SU-DHL-6 (cell line): ENCODE results near the gene USP12.
"Not testable (repeated sequence)": the region's sequence is repeated elsewhere in the genome, so short reads cannot be mapped to it uniquely, and the experiment has no call there.

Source experiments
- H2AFZ ChIP-seq: fragments of 200-600 bp; sonication (generic); 2 replicates; pipeline ENCODE4 v1.6.1; 2014; ENCODE audit warnings: low read depth, mild to moderate bottlenecking, moderate library complexity, mixed read lengths, antibody characterized with exemption, low read length; ENCODE audit not compliant: severe bottlenecking
- H3F3A ChIP-seq: fragments of 200-600 bp; shearing (Covaris generic); 2 replicates; pipeline ENCODE4 v1.6.0; 2016; ENCODE audit warnings: antibody characterized with exemption, mild to moderate bottlenecking; ENCODE audit not compliant: insufficient read depth
- H3K27ac ChIP-seq: fragments of 200-600 bp; sonication (generic); 2 replicates; pipeline ENCODE4 v1.5.1; 2016; ENCODE audit warnings: low read depth, mild to moderate bottlenecking, low read length, moderate library complexity, mixed read lengths
- H3K27me3 ChIP-seq: fragments of 200-600 bp; sonication (generic), shearing (Covaris generic); 2 replicates; pipeline ENCODE4 v1.6.0; 2014; ENCODE audit warnings: mild to moderate bottlenecking, low read length
- H3K36me3 ChIP-seq: fragments of 200-600 bp; sonication (generic); 2 replicates; pipeline ENCODE4 v1.6.1; 2014; ENCODE audit warnings: mild to moderate bottlenecking, low read length, mixed read lengths
- H3K4me2 ChIP-seq: fragments of 300-600, 200-600 bp; shearing (Covaris generic), sonication (generic); 2 replicates; pipeline ENCODE4 v1.6.0; 2014; ENCODE audit warnings: low read length, low read depth, mild to moderate bottlenecking; ENCODE audit not compliant: poor library complexity, severe bottlenecking
- H3K4me3 ChIP-seq: fragments of 200-600 bp; sonication (generic); 2 replicates; pipeline ENCODE4 v1.5.1; 2014; ENCODE audit warnings: antibody characterized with exemption, low read length, mild to moderate bottlenecking, mixed read lengths; ENCODE audit not compliant: insufficient read depth, poor library complexity, severe bottlenecking
- H3K79me2 ChIP-seq: fragments of 200-600 bp; sonication (generic); 2 replicates; pipeline ENCODE4 v1.6.1; 2014; ENCODE audit warnings: mild to moderate bottlenecking, low read length, moderate library complexity; ENCODE audit not compliant: insufficient read depth
- H3K9ac ChIP-seq: fragments of 200-600 bp; sonication (generic); 2 replicates; pipeline ENCODE4 v1.7.0; 2014; ENCODE audit warnings: mild to moderate bottlenecking, low read length
- H3K9me2 ChIP-seq: fragments of 200-600 bp; sonication (generic); replicated peaks from 2 replicates; pipeline ENCODE4 v1.6.1; 2014; ENCODE audit warnings: low read length; ENCODE audit not compliant: insufficient read depth
- H3K9me3 ChIP-seq: fragments of 200-600 bp; sonication (generic); 2 replicates; pipeline ENCODE4 v1.6.1; 2014; ENCODE audit warnings: low read length, mixed read lengths; ENCODE audit not compliant: insufficient read depth
- H4K20me1 ChIP-seq: fragments of 200-600 bp; sonication (generic); 2 replicates; pipeline ENCODE4 v1.6.1; 2014; ENCODE audit warnings: low read depth, mild to moderate bottlenecking, antibody characterized with exemption, low read length, moderate library complexity, mixed read lengths
- CTCF ChIP-seq: fragments of 200-600 bp; sonication (generic); IDR thresholded peaks from one replicate; pipeline ENCODE4 v1.5.1; 2017; ENCODE audit warnings: antibody characterized with exemption, mild to moderate bottlenecking, low read length, moderate library complexity; ENCODE audit not compliant: insufficient read depth, poor library complexity, severe bottlenecking
- EZH2phosphoT487 ChIP-seq: fragments of 200-600 bp; sonication (generic), shearing (Covaris generic); conservative IDR thresholded peaks from 2 replicates; pipeline ENCODE4 v1.6.1; 2018; ENCODE audit warnings: mild to moderate bottlenecking, antibody characterized with exemption, low read length, moderate library complexity, mixed read lengths

The USP12 gene

DNA sequence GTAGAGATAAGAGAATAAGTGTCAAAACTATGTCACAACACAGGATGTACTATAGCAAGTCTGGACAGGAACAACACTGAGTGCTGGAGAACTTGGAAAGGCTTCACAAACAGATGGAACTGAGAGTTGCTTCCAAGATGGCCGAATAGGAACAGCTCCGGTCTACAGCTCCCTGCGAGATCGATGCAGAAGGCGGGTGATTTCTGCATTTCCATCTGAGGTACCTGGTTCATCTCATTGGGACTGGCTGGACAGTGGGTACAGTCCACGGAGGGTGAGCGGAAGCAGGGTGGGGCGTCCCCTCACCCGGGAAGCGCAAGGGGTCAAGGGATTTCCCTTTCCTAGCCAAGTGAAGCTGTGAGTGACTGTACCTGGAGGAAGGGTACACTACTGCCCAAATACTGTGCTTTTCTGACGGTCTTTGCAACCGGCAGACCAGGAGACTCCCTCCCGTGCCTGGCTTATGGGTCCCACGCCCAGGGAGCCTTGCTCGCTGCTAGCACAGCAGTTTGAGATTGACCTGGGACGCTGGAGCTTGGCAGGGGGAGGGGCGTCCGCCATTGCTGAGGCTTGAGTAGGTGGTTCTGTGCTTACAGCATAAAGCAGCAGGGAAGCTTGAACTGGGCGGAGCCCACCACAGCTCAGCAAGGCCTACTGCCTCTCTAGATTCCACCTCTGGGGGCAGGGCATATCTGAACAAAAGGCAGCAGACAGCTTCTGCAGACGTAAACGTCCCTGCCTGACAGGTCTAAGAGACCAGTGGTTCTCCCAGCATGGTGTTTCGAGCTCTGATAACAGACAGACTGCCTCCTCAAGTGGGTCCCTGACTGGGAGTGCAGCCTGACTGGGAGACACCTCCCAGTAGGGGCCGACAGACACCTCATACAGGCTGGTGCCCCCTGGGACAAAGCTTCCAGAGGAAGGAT lies 46.0 kb downstream of the USP12 start:
- Histone ChIP-seq H3K9me3 (0 out of 2 replicates have a peak, but pooled peaks cover 5% of the 10 kb centered on the region), H3K9ac (no peak overlapping the region), H4K20me1 (peaks cover 2% of the 10 kb centered on the region; the same call in 1 of the 2 replicates), H3K4me3 (no peak overlapping the region), H3K27me3 (no peaks in the 10 kb centered on the region), H3K9me2 (no peaks in the 10 kb centered on the region), H3K36me3 (peaks cover 8% of the 10 kb centered on the region; the same call in 1 of the 2 replicates), H3K27ac (no peak overlapping the region), H2AFZ (no peak overlapping the region), H3F3A (no peaks in the 10 kb centered on the region), H3K4me2 (no peak overlapping the region), H3K79me2 (peaks cover 84% of the 10 kb centered on the region)
- TF ChIP-seq EZH2phosphoT487 = no peak
- no peak for TF ChIP-seq CTCF

DNA sequence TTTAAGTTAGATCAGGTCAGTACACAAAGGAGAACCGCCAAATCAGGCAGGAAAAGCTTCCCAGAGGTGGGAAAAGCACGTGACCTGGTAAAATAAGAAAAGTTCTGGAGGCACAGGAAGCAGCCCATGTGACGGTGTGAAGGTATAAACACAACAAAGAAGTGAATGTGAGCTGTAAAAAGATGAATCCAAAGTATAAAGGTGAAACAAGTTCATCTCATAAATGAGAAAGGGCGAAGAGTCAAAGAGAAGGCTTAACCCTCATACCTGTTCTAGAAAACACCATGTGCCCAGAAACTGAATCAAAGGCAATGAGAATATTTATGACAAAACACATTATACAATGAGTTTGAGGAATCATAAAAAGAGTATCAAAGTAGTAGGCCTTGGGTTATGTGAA lies 47.0 kb downstream of the USP12 start:
- Histone ChIP-seq H3F3A (no peaks in the 10 kb centered on the region), H3K4me3 (no peak overlapping the region), H3K79me2 (peaks cover 84% of the 10 kb centered on the region), H4K20me1 (no peaks in the 10 kb centered on the region), H3K27me3 (no peaks in the 10 kb centered on the region), H3K36me3 (peaks cover 8% of the 10 kb centered on the region; the same call in 1 of the 2 replicates), H3K4me2 (no peak overlapping the region), H3K27ac (no peak overlapping the region), H3K9ac (no peak overlapping the region), H3K9me3 (0 out of 2 replicates have a peak, but pooled peaks cover 5% of the 10 kb centered on the region), H3K9me2 (no peaks in the 10 kb centered on the region), H2AFZ (no peak overlapping the region)
- TF ChIP-seq CTCF (no peak), EZH2phosphoT487 (no peak)

- not testable (repeated sequence) for H3K27ac ChIP-seq, H4K20me1 ChIP-seq, H3K4me2 ChIP-seq, H2AFZ ChIP-seq, H3K4me3 ChIP-seq, H3K9ac ChIP-seq, H3K9me2 ChIP-seq, H3K36me3 ChIP-seq, H3K9me3 ChIP-seq, H3F3A ChIP-seq, H3K27me3 ChIP-seq
- H3K79me2 ChIP-seq = peaks cover 83% of the 10 kb centered on the region
These were observed 48.2 kb downstream of the USP12 start for GRCh38 chr13:27123445-27123844.

GRCh38 chr13:27122036-27122435 lies 49.6 kb downstream of the USP12 start:
- H2AFZ ChIP-seq = no peak overlapping the region
- 0 out of 2 replicates have a peak, but pooled peaks cover 3% of the 10 kb centered on the region for H4K20me1 ChIP-seq
- peaks cover 83% of the 10 kb centered on the region for H3K79me2 ChIP-seq

More at GRCh38 chr13:27122036-27122435, 49.6 kb downstream of the USP12 start:
- no peak for TF ChIP-seq CTCF
- TF ChIP-seq EZH2phosphoT487 = no peak
- Histone ChIP-seq H3K4me3 (no peak overlapping the region), H3K36me3 (peaks cover 8% of the 10 kb centered on the region; the same call in 1 of the 2 replicates), H3K27ac (no peak overlapping the region), H3F3A (no peaks in the 10 kb centered on the region), H3K9ac (no peak overlapping the region), H3K9me2 (no peaks in the 10 kb centered on the region), H3K27me3 (no peaks in the 10 kb centered on the region), H3K4me2 (no peak overlapping the region), H3K9me3 (0 out of 2 replicates have a peak, but pooled peaks cover 5% of the 10 kb centered on the region)
